K562 (cell line): ENCODE data around the gene GZF1. TPM values are rescaled to one million over a fixed set of nuclear protein-coding genes. Genes with fewer than 3 reads are reported as not detected.

Experiments used
- ATAC-seq: fragments of 200-7000 bp; cut with Tn5 transposase; 3 replicates; pipeline ENCODE4 v1.9.1; 2020; ENCODE audit warnings: moderate library complexity
- BruUV-seq: library from RNA; stranded (reverse); fragments of 400-500 nt; replicated peaks from 2 replicates; lab custom pipeline; 2021; lab: Mats Ljungman, UMichigan
- CTCF ChIA-PET: fragments of 300-600 bp; formaldehyde crosslinking; extraction: SDS; loops from one replicate; lab custom pipeline; 2021; ENCODE audit warnings: low intra/inter-chr PET ratio; lab: Yijun Ruan, JAX
- POLR2A ChIA-PET: fragments of 300-600, 350-650 bp; sonication (Branson Sonifier 250); formaldehyde crosslinking; extraction: SDS; loops from one replicate; lab custom pipeline; 2021; ENCODE audit warnings: antibody characterized with exemption, inconsistent platforms; lab: Yijun Ruan, JAX
- DNase-seq, 4 experiments: peaks; one replicate each; pipeline versions ENCODE4 v3.0.0 to v3.0.0-alpha.2; 2011 to 2018; ENCODE audit warnings: low spot score in 3 of 4, mixed read lengths in 3 of 4; ENCODE audit errors: extremely low read depth in 1 of 4
- FAIRE-seq: peaks from 2 replicates; lab custom pipeline; 2011; peaks lifted over from hg19 to GRCh38; lab: Jason Lieb, UNC
- H2AFZ ChIP-seq: 2 replicates; pipeline ENCODE4 v1.6.0; 2011; ENCODE audit warnings: low read depth, low read length, control low read depth, inconsistent platforms
- H3K27ac ChIP-seq: fragments of 200-600 bp; 3 replicates; pipeline ENCODE4 v1.8.0; 2011; ENCODE audit warnings: low read depth, mild to moderate bottlenecking, control low read depth, inconsistent platforms, low read length, moderate library complexity, mixed read lengths; ENCODE audit errors: extremely low read depth
- H3K27me3 ChIP-seq, 2 experiments: fragments of 300-600 bp in 1 of 2; 2 replicates in 1 of 2; 3 replicates in 1 of 2; pipeline versions ENCODE4 v1.6.0 to v1.8.0; 2011; ENCODE audit warnings: inconsistent platforms in 2 of 2, low read length in 2 of 2, mild to moderate bottlenecking in 1 of 2, mixed read lengths in 1 of 2, moderate library complexity in 1 of 2; ENCODE audit not compliant: control insufficient read depth in 2 of 2, insufficient read depth in 2 of 2
- H3K36me3 ChIP-seq: fragments of 300-600 bp; 3 replicates; pipeline ENCODE4 v1.8.0; 2011; ENCODE audit warnings: mild to moderate bottlenecking, low read length, inconsistent platforms; ENCODE audit not compliant: control insufficient read depth, insufficient read depth
- H3K4me1 ChIP-seq, 2 experiments: fragments of 200-600 bp in 1 of 2; replicated peaks in 1 of 2; 2 replicates in 1 of 2; 3 replicates in 1 of 2; pipeline versions ENCODE4 v1.5.1 to v1.8.0; 2011; ENCODE audit warnings: inconsistent platforms in 2 of 2, low read length in 2 of 2, mild to moderate bottlenecking in 1 of 2, mixed read lengths in 1 of 2, moderate library complexity in 1 of 2; ENCODE audit not compliant: control insufficient read depth in 2 of 2, insufficient read depth in 2 of 2
- H3K4me2 ChIP-seq: 2 replicates; pipeline ENCODE4 v1.6.1; 2011; ENCODE audit warnings: low read length, control low read depth, inconsistent platforms, mixed read lengths; ENCODE audit not compliant: insufficient read depth
- H3K4me3 ChIP-seq: fragments of 200-600 bp; sonication (generic), shearing (Covaris generic); 2 replicates; pipeline ENCODE4 v1.5.1; 2016; ENCODE audit warnings: control low read depth, inconsistent platforms
- H3K79me2 ChIP-seq: fragments of 200-600 bp; 3 replicates; pipeline ENCODE4 v1.8.0; 2011; ENCODE audit warnings: low read length, inconsistent platforms; ENCODE audit not compliant: control insufficient read depth, insufficient read depth
- H3K9ac ChIP-seq, 2 experiments: 2 replicates each; pipeline versions ENCODE4 v1.6.0 to v1.6.1; 2011; ENCODE audit warnings: low read depth in 2 of 2, low read length in 2 of 2, control low read depth in 1 of 2, inconsistent platforms in 1 of 2, mild to moderate bottlenecking in 1 of 2, mixed read lengths in 1 of 2; ENCODE audit not compliant: insufficient read depth in 1 of 2
- H3K9me1 ChIP-seq: one replicate; pipeline ENCODE4 v1.6.0; 2011; ENCODE audit warnings: inconsistent platforms, mild to moderate bottlenecking, low read length, moderate library complexity; ENCODE audit not compliant: control insufficient read depth, insufficient read depth
- H3K9me3 ChIP-seq: replicated peaks from 2 replicates; pipeline ENCODE4 v1.5.1; 2011; ENCODE audit warnings: low read depth, low read length, inconsistent platforms; ENCODE audit not compliant: control insufficient read depth, insufficient read depth
- H4K20me1 ChIP-seq: replicated peaks from 2 replicates; pipeline ENCODE4 v1.6.1; 2011; ENCODE audit warnings: low read length, inconsistent platforms, mixed read lengths; ENCODE audit not compliant: control insufficient read depth, insufficient read depth
- NFIC ChIP-seq: fragments of 450-650 bp; IDR thresholded peaks from 2 replicates; pipeline ENCODE4 v1.6.1; 2017; ENCODE audit warnings: mild to moderate bottlenecking, inconsistent platforms
- PHB ChIP-seq: fragments of 250-450 bp; sonication (Bioruptor Pico); IDR thresholded peaks from 2 replicates; pipeline ENCODE4 v1.5.0; 2021
- XRCC3 ChIP-seq: fragments of 450-650 bp; IDR thresholded peaks from 2 replicates; pipeline ENCODE4 v1.6.1; 2017; ENCODE audit warnings: mild to moderate bottlenecking, moderate library complexity
- WGBS: fragments of 100-300 bp; shearing (Covaris generic); methylation state at CpG from one replicate; pipeline ENCODE4 v1.1.6; 2016; ENCODE audit warnings: low coverage, mixed read lengths; ENCODE audit not compliant: insufficient coverage; ENCODE audit errors: missing lambda C conversion rate; 5-methylcytosine and 5-hydroxymethylcytosine counted together
- in situ Hi-C: fragments of 300-500 bp; cut with MboI; formaldehyde crosslinking; loops from 4 replicates; pipeline ENCODE4 v1.15.0; 2018; ENCODE audit warnings: inconsistent platforms, mixed read lengths
- intact Hi-C: fragments of 100-400 bp; cut with micrococcal nuclease; formaldehyde crosslinking; loops from 2 replicates; pipeline ENCODE4 v1.14.2; 2022
- polyA plus RNA-seq, 8 experiments: library from polyadenylated mRNA; depleted of rRNA in 4 of 8; stranded (reverse) in 5 of 8; unstranded in 3 of 8; fragments of >200 nt; fragmentation: Nextera tagmentation in 2 of 8; fragmentation: Illumina TruSeq in 1 of 8; extraction: Ambion mirVana in 2 of 8; extraction: Trizol in 1 of 8; gene quantifications; 2 replicates each; pipeline versions ENCODE4 v1.2.1 to v1.2.3, GENCODE V29; 2011 to 2014; ENCODE audit warnings: inconsistent platforms in 1 of 8, missing spikeins in 1 of 8
- total RNA-seq, 7 experiments: library from RNA; depleted of rRNA in 6 of 7; stranded (reverse); fragments of >200 nt in 6 of 7; fragmentation: Illumina TruSeq in 2 of 7; extraction: Trizol in 2 of 7; gene quantifications; 2 replicates each; pipeline versions ENCODE4 v1.2.1 to v1.2.3, GENCODE V29; 2011 to 2021; ENCODE audit warnings: low replicate concordance in 1 of 7
- TF ChIP-seq, protein P1 (sequence below): fragments of 450-650 bp; formaldehyde crosslinking; IDR thresholded peaks from 2 replicates; pipeline ENCODE4 v1.4.0; 2022; ENCODE audit warnings: missing genetic modification characterization

GZF1 gene
- total and polyA plus RNA-seq, 9 of the 15 experiments (the other 6 are each of a cell fraction or from before 2014, with no cell fraction given), result 1.2 to 15.7 (median 7.4) TPM

DNA sequence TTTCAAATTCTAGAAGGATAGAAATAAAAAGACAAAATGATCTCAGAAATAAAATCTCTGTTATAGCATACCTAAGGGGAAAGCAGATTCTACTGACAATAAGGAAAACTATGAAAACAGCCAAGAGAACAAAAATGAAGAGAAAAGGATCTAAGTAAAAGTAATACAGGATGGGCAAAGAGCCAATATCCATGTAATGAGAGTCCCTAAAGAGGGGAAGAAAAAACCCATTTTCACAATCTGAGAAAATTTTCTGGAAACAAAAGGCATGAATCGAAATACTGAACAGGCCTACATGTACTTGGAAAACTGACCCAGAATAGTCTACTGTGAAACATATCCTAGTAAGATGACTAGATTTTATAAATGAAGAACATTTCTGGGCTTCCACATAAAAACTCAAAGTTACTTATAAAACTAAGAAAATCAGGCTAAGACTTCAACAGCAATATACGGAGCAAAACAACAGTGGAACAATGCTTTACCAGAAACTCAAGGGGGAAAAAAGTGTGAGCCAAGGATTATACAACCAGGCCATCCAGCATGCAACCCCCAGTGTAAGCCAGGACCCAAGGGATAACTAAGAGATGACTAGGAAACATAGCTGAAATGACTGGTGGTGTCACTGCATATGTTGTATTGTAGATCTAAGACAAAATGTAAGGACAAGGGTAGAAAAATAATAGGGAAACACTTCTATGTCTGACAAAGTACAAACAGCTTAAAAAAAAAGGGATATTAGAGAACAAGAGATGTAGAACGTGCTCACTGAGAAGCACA, 49.1 kb downstream of the GZF1 start:
- no peaks in the 10 kb centered on the region for H4K20me1 ChIP-seq
- H3K4me1 ChIP-seq, result peaks cover 0 to 6% of the 10 kb centered on the region in 2 experiments; a peak in 3 of 5 replicates
- DNase-seq (no peak), ATAC-seq (no peak), FAIRE-seq (no peak)
- no peaks in the 10 kb centered on the region for H3K36me3 ChIP-seq
- POLR2A ChIA-PET, result interaction anchor here (0.6 to 1.0 kb wide), 3 partner anchors 10 to 42 kb away, joined by 3 read pairs; partner anchors contain the start of gene NAPB
- no peak overlapping the region for H3K4me2 ChIP-seq
- H3K4me3 ChIP-seq, result no peak overlapping the region
- H2AFZ ChIP-seq, result no peak overlapping the region
- no TSS peak for BruUV-seq
- intact Hi-C loops (loop anchor here (5.0 kb wide), 1 partner anchor 49 kb away; the partner anchor contains the start of gene GZF1), in situ Hi-C loops (no loop called here)
- H3K27me3 ChIP-seq, result no peaks in the 10 kb centered on the region
- CTCF ChIA-PET, result no interaction called here
- no peak overlapping the region for H3K9ac ChIP-seq
- TF ChIP-seq PHB (CRISPR knock-in tag), result no peak
- TF ChIP-seq NFIC, result 0 out of 2 replicates have a peak, but pooled peaks have one; percentile 16
- TF ChIP-seq, protein P1, sequence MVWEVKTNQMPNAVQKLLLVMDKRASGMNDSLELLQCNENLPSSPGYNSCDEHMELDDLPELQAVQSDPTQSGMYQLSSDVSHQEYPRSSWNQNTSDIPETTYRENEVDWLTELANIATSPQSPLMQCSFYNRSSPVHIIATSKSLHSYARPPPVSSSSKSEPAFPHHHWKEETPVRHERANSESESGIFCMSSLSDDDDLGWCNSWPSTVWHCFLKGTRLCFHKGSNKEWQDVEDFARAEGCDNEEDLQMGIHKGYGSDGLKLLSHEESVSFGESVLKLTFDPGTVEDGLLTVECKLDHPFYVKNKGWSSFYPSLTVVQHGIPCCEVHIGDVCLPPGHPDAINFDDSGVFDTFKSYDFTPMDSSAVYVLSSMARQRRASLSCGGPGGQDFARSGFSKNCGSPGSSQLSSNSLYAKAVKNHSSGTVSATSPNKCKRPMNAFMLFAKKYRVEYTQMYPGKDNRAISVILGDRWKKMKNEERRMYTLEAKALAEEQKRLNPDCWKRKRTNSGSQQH (CRISPR knock-in tag), result no peak
- no peak for TF ChIP-seq XRCC3
- H3K27ac ChIP-seq, result no peak overlapping the region
- H3K9me3 ChIP-seq, result no peaks in the 10 kb centered on the region
- peaks cover 99% of the 10 kb centered on the region for H3K79me2 ChIP-seq
- 81% methylated on average over 3 of the region's 3 CpGs for WGBS
- H3K9me1 ChIP-seq, result no peaks in the 10 kb centered on the region
